ENCODE measurements around the gene TLK1. TPM values are rescaled to one million over a fixed set of nuclear protein-coding genes. Genes with fewer than 3 reads are reported as not detected.
"Not testable (repeated sequence)": the region's sequence is repeated elsewhere in the genome, so short reads cannot be mapped to it uniquely, and the experiment has no call there.

TLK1 gene
- total and polyA plus RNA-seq, 2 of the 4 experiments (the other 2 are of a cell fraction): 7.3 to 12.5 TPM

GRCh38 chr2:171091517-171091916 is 69.2 kb downstream of the TLK1 start:
- H3K18ac ChIP-seq (ENCODE audit: low read depth, low read length); CTCF ChIA-PET; H2BK120ac ChIP-seq (ENCODE audit: low read depth, low read length); intact Hi-C loops (cut with micrococcal nuclease); H2BK20ac ChIP-seq (ENCODE audit: low read depth, low read length); H2BK15ac ChIP-seq (ENCODE audit: low read depth, low read length); H3K56ac ChIP-seq (ENCODE audit: extremely low read depth, insufficient read depth, low read length); H3K4ac ChIP-seq (ENCODE audit: low read depth, low read length); dilution Hi-C loops (cut with HindIII; ENCODE audit: low sequenced_read_pairs, unreplicated experiment); POLR2A ChIA-PET (ENCODE audit: unreplicated experiment); H3K23ac ChIP-seq (ENCODE audit: low read depth, low read length); H3K4me2 ChIP-seq (ENCODE audit: low read depth, low read length); ATAC-seq (ENCODE audit: low read depth); H3K9me1 ChIP-seq (ENCODE audit: insufficient read depth, low read length); H4K5ac ChIP-seq (ENCODE audit: low read depth, low read length); BruUV-seq (replicated peaks); H2BK5ac ChIP-seq (ENCODE audit: low read depth, low read length, poor library complexity, severe bottlenecking); H4K91ac ChIP-seq (ENCODE audit: insufficient read depth, low read depth, low read length); H2AFZ ChIP-seq (replicated peaks; ENCODE audit: low read length, poor library complexity); H2AK5ac ChIP-seq (ENCODE audit: low read depth, low read length); DNase-seq; H3K4me3 ChIP-seq (ENCODE audit: insufficient read depth, low read depth, low read length); in situ Hi-C loops (cut with MboI; ENCODE audit: low sequenced_read_pairs); H2AK9ac ChIP-seq (replicated peaks; ENCODE audit: low read depth, low read length, poor library complexity); H3K9ac ChIP-seq (ENCODE audit: low read depth, low read length); H3K9me3 ChIP-seq (ENCODE audit: control insufficient read depth, insufficient read depth, low read length); H4K8ac ChIP-seq (ENCODE audit: low read depth in 2 of 2, low read length in 2 of 2); H3K14ac ChIP-seq (replicated peaks; ENCODE audit: low read depth, low read length); H3K27me3 ChIP-seq (ENCODE audit: control insufficient read depth, insufficient read depth, low read length); H3K4me1 ChIP-seq (ENCODE audit: control insufficient read depth, insufficient read depth, low read length); H3K36me3 ChIP-seq (ENCODE audit: control insufficient read depth, insufficient read depth, low read length); H3K27ac ChIP-seq (ENCODE audit: insufficient read depth, low read length): not testable (repeated sequence)
- Histone ChIP-seq H3K79me1 (ENCODE audit: low read depth in 1 of 2, low read length in 2 of 2) (peaks cover 13 to 50% of the 10 kb centered on the region in 2 experiments), H4K20me1 (ENCODE audit: insufficient read depth, low read length) (peaks cover 39% of the 10 kb centered on the region)
- WGBS, 2 experiments (ENCODE audit: extremely low coverage in 2 of 2, insufficient read length in 1 of 2): 80% methylated on average over 1 of the region's 11 CpGs; no CpG with 5 or more reads in 1 of the 2 experiments
